NCI-H510A (cell line): ENCODE measurements around the gene ZFAND3.
"Not testable (repeated sequence)": the region's sequence is repeated elsewhere in the genome, so short reads cannot be mapped to it uniquely, and the experiment has no call there.

Experiments used
- DNase-seq: peaks from one replicate; lab custom pipeline; 2025; lab: John Stamatoyannopoulos, UW

The ZFAND3 gene

GRCh38 chr6:37972994-37973757 is 153.6 kb downstream of the ZFAND3 start:
- DNase-seq, result no peak

GRCh38 chr6:37974381-37974780 is 154.9 kb downstream of the ZFAND3 start:
- no peak for DNase-seq

- DNase-seq, result no peak
Observed at GRCh38 chr6:37974943-37975342, 155.4 kb downstream of the ZFAND3 start.

- DNase-seq, result no peak
Observed at GRCh38 chr6:37977715-37978114, 158.2 kb downstream of the ZFAND3 start.

- no peak for DNase-seq
Observed at GRCh38 chr6:37979392-37980221, 160.1 kb downstream of the ZFAND3 start.

- DNase-seq, result no peak
Observed at GRCh38 chr6:37980222-37980595, 160.7 kb downstream of the ZFAND3 start.

- no peak for DNase-seq
Observed at GRCh38 chr6:37981626-37982025, 162.1 kb downstream of the ZFAND3 start.

- DNase-seq, result no peak
Observed at GRCh38 chr6:37982317-37982716, 162.8 kb downstream of the ZFAND3 start.

- no peak for DNase-seq
Observed at GRCh38 chr6:37983720-37984501, 164.4 kb downstream of the ZFAND3 start.

- no peak for DNase-seq
Observed at GRCh38 chr6:37984578-37984977, 165.1 kb downstream of the ZFAND3 start.

- DNase-seq, result no peak
Observed at GRCh38 chr6:37985355-37985754, 165.8 kb downstream of the ZFAND3 start.

GRCh38 chr6:37987018-37987417 is 167.5 kb downstream of the ZFAND3 start:
- DNase-seq, result no peak

- no peak for DNase-seq
Observed at GRCh38 chr6:37987559-37987958, 168.0 kb downstream of the ZFAND3 start.

GRCh38 chr6:37988127-37988526 is 168.6 kb downstream of the ZFAND3 start:
- no peak for DNase-seq

GRCh38 chr6:37988696-37989095 is 169.2 kb downstream of the ZFAND3 start:
- no peak for DNase-seq

- no peak for DNase-seq
Observed at GRCh38 chr6:37990762-37991525, 171.4 kb downstream of the ZFAND3 start.

GRCh38 chr6:37992749-37993148 is 173.2 kb downstream of the ZFAND3 start:
- no peak for DNase-seq

GRCh38 chr6:37993194-37993593 is 173.7 kb downstream of the ZFAND3 start:
- not testable (repeated sequence) for DNase-seq

GRCh38 chr6:37993596-37993995 is 174.1 kb downstream of the ZFAND3 start:
- no peak for DNase-seq

GRCh38 chr6:37994223-37994622 is 174.7 kb downstream of the ZFAND3 start:
- DNase-seq, result no peak

- DNase-seq, result no peak
Observed at GRCh38 chr6:37998366-37998765, 178.8 kb downstream of the ZFAND3 start.

- DNase-seq, result no peak
Observed at GRCh38 chr6:38001386-38001785, 181.9 kb downstream of the ZFAND3 start.
